NCI-H1436 treated with DMSO at 0.1 percent for 48 hours (cell line): Measurements from ENCODE around the gene AP1M2.

Experiments used
- DNase-seq: peaks from one replicate; lab custom pipeline; 2025; lab: John Stamatoyannopoulos, UW

The AP1M2 gene

DNA sequence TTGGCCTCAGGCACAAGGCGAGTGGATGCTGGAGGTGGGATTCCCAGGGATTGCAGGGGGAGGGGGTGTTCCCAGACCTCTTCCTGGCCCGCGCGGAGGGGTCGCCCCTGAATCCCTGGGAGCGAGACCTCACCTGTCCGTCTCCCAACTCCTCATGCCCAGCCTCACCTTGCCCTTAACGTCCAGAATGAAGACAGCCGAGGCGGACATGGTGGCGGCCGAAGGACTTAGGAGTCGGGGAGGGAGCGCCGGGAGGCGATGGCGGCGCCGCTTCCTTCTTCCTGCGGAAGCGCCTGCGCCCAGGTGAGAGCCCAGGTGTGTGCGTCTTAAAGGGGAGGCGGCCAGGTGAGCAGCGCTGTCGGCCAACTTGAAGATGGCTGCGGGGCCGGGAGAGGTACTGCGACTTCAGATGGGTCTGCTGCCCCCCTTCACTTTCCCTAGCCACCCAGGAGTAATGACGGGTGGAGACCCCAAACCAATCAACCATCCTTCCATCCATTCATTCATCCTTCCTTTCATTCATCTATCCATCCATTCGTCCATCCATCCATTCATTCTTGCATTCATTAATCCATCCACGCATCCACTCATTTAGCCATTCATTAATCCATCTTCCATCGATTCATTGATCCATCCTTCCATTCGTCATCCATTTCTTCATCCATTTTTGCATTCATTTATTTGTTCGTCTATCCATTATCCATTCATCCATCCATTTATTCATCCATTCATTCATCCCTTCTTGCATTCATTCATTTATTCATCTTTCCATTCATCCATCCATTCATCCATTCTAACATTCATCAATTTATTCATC lies at the start of gene AP1M2:
AP1M2 (minus strand) TSS at position 291 of the 817 bp plus-strand sequence; CDS start at position 210, 81 bp downstream.
- DNase-seq: no peak

DNA sequence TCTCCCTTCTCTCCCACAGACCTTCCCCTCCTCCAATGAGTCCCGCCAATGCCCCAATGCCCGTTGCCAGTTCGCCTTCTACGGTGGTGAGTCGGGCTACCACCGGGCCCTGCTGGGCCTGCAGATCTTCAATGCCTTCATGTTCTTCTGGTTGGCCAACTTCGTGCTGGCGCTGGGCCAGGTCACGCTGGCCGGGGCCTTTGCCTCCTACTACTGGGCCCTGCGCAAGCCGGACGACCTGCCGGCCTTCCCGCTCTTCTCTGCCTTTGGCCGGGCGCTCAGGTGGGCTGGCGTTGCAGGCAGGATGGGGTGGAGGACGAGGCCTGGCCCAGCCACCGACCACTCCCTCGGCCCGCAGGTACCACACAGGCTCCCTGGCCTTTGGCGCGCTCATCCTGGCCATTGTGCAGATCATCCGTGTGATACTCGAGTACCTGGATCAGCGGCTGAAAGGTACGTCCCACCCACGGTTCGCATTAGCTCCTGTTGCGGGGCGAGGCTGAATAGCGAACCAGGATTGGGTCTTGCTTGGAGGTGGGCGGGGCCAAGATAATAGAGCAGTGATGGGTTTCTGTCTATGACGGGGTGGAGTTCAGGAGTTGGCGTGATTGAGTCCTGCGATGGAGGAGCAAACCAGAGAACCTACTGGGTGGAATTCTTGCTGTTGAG lies 49.3 kb upstream of the AP1M2 start:
- no peak for DNase-seq

DNA sequence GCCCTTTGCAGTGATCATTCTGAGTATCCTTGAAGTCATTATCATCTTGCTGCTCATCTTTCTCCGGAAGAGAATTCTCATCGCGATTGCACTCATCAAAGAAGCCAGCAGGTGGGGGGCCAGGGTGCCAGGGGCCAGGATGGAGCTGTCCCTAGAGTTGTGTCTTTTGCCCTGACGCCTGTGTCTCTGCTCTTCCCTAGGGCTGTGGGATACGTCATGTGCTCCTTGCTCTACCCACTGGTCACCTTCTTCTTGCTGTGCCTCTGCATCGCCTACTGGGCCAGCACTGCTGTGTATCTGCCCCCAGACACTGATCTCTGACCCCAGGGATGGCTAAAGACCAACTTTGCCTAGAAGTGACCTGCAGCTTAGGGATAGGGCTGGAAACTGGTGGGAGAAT lies 47.9 kb upstream of the AP1M2 start:
- DNase-seq: no peak

DNA sequence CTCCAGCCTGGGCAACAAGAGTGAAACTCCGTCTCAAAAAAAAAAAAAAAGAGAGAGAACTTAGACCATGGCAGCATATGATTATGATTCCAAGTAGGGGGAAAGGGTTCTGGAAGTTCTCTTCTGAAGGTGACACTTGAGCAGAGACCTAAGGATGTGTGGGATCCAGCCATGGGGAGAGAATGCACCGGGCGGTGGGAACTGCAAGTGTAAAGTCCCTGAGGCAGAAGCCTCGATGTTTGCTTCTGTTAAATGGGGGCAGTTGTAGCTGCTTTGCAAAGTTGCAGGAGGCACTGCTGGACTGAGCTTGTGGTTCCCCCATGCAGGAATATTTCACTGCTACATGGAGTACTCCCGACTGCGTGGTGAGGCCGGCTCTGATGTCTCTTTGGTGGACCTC lies 47.3 kb upstream of the AP1M2 start:
- DNase-seq: no peak

DNA sequence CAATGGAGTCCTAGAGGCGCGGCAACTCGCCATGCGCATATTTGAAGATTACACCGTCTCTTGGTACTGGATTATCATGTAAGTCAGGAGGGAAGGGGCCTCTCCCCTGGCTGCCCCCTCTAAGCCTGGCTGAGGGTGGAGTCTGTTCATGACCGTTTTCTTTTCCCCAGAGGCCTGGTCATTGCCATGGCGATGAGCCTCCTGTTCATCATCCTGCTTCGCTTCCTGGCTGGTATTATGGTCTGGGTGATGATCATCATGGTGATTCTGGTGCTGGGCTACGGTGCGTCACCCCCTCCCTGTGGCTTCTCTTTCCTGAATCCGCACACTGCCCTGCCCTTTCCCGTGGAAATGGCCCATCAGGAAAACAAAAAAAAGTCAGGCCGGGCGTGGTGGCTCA lies 44.8 kb upstream of the AP1M2 start:
- DNase-seq: no peak

DNA sequence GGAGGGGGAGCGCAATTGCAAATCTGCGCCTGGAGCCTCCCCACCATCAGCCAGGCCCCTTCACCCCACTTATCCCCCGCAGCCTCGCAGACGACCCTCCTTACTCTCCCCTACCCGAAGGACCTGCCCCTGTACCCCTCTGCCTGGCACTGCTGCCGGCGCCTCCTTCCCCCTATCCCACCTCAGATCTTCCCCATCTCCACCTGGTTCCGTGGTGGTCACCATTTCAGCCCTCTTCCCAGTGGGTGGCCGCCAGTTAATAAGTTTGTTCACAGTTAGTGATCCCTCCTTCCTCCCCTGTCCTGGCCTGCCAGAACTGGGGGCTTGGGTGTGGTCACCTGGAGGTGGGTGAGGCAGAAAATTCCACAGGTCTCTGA lies 38.6 kb upstream of the AP1M2 start:
- no peak for DNase-seq

DNA sequence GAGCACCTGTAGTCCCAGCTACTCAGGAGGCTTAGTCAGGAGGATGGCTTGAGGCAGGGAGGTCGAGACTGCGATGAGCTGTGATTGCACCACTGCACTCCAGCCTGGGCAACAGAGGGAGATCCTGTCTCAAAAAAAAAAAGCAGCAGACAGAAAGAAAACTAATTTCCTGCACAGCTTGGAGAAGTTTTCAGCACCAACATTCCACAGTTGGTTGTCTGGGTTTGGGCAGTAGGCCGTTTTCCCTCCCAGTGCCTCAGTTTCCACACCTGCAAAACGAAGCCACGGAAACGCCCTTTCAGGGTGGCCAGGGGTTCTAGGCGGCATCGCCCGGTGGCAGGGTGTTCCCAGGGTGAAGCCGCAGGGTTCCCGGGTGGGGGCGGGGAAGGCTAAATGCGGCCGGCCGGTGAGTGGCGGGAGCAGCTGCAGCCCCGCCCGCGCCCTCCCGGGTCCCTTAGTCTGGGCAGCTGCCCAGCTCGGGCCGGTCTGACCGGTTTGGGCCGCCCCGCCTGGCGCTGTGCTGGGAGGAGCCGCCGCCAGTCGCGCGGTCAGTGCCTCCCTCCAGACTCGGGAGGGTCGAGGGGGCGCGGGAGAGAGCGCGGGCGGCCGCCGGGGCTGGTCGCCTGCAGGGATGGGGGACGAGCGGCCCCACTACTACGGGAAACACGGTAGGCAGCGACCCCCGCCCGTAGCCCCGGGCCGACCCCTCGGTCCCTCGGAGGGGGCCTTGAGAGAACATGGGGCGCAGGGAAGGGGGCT lies 38.1 kb upstream of the AP1M2 start, which contains the start of gene SLC44A2:
SLC44A2 (plus strand) TSS at position 551 of the 759 bp plus-strand sequence; CDS start at position 632, 81 bp downstream.
- no peak for DNase-seq

DNA sequence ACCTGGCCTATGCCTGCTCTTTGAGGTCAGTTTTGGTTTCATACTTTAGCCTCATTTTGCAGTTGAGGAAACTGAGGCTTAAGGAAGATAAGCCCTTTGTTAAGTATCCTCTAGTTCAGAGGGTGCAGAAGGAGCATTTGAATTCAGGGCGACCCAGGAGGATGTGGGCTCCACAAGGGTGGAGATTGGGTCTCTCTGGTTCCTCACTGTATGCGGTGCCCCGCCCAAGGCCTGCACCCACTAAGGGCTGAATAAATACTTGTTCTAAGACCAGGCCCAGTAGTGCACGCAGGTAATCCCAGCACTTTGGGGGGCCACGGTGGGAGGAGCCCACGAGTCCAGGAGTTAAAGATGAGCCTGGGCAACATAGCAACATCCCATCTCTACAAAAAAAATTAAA lies 37.5 kb upstream of the AP1M2 start:
- DNase-seq: no peak

DNA sequence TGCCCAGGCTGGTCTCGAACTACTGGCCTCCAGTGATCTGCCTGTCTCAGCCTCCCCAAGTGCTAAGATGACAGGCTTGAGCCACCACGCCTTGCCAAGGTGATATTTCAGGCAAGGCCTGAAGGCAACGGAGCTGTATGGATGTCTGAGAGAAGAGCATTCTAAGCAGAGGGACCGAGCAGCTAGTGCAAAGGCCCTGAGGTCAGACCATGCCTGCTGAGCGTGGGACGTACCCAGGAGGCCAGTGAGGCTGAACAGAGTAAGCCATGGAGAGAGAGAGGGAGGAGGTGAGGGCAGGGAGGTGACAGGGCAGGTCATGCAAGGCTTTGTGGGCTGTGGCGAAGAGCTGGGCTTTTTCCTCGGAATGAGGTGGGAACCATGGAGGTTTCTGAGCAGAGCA lies 34.9 kb upstream of the AP1M2 start:
- DNase-seq: no peak

DNA sequence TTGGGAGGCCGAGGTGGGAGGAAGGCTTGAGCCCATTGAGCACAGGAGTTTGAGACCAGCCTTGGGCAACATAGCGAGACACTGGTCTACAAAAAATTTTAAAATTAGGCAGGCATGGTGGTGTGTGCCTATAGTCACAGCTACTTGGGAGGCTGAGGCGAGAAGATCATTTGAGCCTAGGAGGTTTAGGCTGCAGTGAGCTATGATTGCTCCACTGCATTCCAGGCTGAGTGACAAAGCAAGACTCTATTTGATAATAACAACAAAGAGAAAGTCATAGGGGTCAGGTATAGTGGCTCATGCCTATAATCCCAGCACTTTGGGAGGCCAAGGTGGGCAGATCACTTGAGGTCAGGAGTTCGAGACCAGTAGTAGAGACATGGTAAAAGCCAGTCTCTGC lies 33.7 kb upstream of the AP1M2 start:
- no peak for DNase-seq

DNA sequence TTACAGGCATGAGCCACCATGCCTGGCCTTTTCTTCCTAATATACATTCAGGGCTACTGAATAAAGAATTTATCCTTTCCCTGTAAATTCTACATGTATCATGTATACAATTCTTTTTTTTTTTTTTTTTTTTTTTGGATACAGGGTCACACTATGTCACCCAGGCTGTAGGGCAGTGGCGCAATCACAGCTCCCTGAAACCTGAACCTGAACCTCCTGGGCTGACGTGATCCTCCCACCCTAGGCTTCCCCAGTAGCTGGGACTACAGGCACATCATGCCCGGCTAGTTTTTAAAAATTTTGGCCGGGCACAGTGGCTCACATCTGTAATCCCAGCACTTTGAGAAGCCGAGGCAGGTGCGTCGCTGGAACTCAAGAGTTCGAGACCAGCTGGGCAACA lies 31.7 kb upstream of the AP1M2 start:
- no peak for DNase-seq

DNA sequence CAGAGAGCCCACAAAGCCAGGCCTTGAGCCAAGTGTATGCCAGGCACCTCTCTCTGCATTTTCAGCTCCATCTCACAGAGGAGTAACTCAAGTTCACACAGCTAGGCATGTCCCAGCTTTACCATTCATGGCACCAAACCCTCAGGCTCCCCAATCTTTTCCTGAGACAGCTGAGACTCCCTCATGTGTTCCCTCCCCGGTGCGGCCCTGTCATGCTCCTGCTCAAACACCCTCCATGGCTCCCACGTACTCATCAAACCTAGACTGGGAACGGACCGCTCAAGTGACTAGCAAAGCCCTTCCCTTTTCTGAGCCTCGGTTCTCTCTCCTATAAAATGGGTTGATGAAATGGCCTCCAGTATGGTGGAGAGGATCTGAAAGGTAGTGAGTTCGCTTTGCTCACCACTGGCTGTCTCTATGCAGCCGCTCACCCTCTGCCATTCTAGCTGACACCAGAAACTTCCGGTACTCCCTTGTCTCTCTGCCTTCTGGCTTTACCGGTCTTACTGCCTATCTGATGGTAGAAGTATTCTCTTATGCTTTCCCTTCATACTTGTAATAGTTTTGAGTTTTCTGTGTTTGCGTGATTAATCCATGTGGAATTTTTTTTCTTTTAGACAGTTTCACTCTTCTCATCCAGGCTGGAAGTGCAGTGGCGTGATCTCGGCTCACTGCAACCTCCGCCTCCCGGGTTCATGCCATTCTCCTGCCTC lies 30.5 kb upstream of the AP1M2 start:
- no peak for DNase-seq

DNA sequence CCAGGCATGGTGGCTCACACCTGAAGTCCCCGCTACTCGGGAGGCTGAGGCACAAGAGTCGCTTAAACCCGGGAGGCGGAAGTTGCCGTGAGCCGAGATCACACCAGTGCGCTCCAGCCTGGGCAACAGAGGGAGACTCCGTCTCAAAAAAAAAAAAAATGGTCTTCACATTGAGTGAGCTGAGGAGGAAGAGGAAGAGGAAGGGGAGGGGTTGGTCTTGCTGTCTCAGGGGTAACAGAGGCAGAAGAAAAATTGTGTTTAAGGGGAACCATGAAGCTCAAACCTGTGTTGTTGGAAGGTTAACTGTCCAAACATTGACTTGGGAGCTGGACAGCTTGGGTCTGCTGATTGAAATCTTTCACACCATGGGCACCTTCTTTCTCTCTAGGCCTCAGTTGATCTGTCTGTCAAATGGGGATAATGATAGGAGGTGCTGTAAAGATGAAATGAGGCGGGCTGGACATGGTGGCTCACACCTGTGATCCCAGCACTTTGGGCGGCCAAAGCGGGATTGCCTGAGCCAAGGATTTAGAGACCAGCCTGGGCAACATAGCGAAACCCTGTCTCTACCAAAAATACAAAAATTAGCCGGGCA lies 28.4 kb upstream of the AP1M2 start:
- DNase-seq: no peak

DNA sequence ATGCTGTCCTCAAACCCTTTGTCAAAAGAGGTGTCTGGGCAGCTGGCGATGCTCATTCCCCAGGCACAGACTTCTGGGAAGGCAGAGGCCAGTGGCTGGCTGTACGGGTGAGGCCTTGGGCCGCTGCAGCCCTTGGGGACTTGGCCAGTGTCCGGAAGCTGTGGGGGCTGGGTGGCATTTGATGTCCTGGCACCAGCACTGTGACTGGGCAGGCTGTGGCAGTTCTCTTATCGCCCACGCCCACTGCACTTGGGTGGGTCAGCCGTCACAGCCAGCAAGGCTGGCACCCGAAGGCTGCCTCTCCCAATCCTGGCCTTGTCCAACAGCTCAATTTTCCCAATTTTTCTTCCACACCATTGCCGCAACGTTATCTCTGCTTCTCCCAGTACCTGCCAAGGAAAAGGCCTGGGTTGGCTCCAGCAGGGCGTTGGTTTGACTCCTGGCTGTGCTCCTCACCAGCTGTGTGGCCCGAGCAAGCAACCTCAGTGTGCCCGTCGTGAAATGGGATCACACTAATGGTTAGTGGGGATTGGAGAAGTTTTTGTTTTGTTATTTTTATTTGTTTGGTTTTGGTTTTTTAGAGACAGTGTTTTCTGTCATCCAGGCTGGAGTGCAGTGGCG lies 25.5 kb upstream of the AP1M2 start:
- no peak for DNase-seq

DNA sequence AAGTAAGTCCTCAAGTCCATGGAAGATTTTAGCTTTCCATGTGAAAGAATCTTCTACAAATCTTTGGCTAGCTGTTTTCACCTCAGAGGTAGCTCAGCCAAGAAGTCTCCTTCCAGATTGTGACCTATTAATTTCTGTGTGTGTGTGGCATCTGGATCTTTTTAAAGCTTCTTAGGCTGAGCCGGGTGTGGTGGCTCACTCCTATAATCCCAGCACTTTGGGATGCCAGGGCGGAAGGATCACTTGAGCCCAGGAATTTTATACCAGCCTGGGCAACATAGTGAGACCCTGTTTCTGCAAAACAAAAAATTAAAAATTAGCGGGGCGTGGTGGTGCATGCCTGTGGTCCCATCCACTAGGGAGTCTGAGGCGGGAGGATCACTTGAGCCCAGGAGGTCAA lies 24.8 kb upstream of the AP1M2 start:
- no peak for DNase-seq

DNA sequence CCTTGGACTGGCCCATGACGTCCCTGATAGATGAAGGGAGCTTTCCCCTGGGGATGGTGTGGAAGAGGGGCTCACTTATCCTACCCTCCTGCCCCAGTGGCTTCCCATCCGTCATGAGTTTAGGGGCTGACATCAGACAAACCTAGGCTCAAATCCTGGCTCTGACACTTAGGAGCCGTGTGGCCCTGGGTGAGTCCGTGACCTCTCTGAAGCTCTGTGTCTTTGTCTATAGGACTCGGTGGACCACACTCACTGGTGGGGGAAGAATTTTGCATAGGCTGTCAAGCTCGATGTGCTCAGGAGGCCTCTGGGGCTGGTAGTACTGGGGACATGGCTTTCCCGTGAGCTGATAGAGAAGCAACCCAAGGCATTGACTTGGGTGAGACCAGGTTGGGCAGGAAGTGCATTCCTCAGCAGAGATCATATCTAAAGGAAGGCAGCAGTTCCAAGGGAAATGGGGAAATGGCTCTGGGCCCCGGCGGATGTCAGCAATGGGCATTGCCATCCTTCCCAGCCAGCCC lies 17.4 kb upstream of the AP1M2 start:
- no peak for DNase-seq

DNA sequence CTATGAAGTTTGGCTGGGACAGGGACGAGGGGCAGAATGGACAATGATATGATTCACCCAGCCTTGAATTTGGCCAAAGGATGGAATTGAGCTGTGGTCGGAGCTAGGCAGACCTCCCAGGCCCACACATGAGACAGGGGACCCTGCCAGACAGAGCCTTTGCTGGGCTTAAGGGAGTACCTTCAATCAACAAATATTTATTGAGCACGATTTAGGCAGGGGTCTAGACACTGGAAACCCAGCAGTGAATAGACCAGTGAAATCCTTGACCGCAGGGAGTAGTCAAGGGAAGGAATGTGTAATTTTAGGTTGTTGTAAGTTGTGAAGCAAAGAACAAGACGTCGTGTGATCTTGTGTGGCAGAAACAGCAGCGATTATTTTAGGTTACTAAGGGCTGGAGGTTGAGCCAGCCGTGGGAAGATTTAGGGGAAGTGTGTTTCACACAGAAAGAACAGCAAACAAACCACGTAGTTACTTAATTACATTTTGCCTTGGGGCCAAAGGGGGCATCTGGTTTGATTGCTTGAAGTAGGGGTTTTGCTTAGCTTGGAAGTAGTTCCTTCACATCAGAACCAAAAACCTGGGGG lies 16.9 kb upstream of the AP1M2 start:
- no peak for DNase-seq

DNA sequence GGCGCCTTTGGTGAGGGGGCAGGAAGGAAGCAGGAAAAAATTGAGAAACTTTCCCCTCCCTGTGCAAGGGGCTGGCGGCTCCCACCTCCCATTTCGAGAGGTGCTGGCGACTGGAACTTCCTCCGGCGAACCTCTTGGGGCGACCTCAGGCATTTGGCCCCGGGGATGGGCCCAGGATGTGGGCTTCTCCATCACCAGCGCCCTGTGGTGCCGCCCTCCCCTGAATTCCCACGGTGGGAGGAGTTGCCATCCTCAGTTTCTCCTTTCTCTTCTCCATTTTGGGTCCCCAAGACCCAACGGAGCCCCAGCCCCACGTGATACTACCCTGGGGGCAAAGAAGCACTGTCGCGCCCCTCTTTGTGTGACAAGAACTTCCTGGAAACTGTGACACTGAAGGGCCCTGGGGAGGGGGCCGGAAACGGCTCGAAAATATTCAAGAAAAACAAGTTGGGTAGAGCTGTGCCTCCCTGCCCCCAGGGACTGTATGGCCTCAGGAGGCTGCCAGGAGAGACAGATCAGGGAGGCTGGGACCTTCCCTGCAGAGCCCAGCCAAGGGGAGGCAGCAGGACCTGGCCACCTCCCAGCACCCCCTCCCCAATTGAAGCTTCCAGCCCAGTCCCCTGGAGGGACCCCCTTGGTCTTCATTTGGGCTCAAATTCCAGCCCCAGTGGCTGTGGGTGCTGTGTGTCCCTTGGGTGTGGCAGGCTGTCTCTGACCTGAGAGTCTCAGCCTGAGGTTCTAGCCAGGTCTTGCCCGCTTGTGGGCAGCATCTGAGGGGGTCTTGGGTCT lies 16.2 kb upstream of the AP1M2 start:
- no peak for DNase-seq

DNA sequence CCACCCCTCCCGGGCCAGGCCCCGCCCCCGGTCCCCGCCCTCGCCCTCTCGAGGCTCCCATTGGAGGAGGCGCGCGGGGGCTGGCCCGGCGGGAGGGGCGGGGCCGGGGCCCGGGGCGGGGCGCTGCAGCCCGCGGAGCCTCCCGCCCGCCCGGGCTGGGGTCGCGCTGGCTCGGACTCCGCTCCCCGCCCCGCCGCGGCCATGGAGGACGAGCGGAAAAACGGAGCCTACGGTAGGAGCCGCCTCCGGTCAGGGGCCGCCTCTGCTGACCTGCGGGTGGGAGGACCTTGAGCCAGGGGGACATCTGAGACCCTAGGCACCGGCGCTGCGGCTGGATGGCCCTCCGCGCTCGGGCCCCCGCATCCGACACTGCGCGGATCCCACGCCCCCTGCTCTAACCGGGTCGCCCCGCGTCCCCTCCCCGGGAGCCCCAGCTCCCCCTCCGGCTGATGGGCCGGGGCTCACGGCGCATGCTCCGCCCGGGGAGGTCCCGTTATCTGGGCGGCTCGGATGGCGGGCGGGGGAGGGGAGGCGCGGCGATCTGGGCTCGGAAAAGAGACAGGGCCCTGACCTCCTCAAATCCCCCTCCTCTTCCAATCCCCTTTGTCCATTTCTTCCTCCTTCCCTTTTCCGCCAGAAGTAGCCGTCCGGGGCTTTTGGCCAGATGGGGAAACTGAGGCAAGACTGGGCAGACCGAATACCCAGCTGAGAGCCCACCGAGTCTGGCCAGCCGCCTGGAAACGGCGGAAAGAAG lies 15.4 kb upstream of the AP1M2 start:
- DNase-seq: no peak
